ENCODE measurements around the gene TNFRSF19.

- no peak for TF ChIP-seq CTCF (IDR thresholded peaks at IDR 0.05)
- TF ChIP-seq POLR2A (IDR thresholded peaks at IDR 0.05) = no peak
These were observed 58.8 kb downstream of the TNFRSF19 start for GRCh38 chr13:23628765-23629565.

All from prostate gland (tissue), 2 donors.